Neural progenitor cell (in vitro differentiated cells): ENCODE data around the gene ACY1.

Experiments
- EZH2 ChIP-seq: fragments of 200-600 bp; sonication (generic); IDR thresholded peaks from 2 replicates; pipeline ENCODE4 v1.6.1; 2017; ENCODE audit warnings: antibody characterized with exemption, mild to moderate bottlenecking, moderate library complexity
- TF ChIP-seq, protein P1 (sequence below): fragments of 200-600 bp; sonication (generic); IDR thresholded peaks from 2 replicates; pipeline ENCODE4 v1.5.1; 2017; ENCODE audit warnings: antibody characterized with exemption, mild to moderate bottlenecking

DNA sequence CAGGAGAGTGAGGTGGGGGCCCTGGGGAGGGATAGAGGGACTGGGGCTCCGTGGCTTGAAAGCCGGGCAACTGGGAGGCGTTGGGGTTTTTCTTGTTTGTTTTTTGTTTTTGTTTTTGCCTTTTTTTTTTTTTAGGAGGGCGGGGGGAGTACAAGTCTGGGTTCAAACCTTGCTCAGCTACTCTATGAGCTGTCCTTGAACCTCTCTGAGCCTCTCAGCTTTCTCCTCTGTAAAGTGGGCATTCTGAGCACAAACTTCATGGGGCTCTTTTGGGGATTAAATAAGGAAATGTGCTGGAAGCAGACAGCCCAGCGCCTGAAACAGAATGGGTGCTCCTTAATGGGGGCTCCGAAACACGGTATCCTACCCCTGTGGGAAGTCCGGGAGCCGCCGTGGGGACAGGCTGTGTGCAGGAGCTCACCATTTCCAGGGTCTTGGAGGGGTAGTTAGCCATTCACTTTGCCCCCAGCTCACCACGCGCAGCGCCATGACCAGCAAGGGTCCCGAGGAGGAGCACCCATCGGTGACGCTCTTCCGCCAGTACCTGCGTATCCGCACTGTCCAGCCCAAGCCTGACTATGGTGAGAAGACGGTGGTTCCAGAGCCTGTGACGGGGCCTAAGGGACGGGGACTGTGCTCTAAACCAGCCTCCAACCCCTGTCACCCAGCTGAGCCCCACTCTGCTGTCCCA, 388 bp downstream of the ACY1 start:
- TF ChIP-seq, protein P1, sequence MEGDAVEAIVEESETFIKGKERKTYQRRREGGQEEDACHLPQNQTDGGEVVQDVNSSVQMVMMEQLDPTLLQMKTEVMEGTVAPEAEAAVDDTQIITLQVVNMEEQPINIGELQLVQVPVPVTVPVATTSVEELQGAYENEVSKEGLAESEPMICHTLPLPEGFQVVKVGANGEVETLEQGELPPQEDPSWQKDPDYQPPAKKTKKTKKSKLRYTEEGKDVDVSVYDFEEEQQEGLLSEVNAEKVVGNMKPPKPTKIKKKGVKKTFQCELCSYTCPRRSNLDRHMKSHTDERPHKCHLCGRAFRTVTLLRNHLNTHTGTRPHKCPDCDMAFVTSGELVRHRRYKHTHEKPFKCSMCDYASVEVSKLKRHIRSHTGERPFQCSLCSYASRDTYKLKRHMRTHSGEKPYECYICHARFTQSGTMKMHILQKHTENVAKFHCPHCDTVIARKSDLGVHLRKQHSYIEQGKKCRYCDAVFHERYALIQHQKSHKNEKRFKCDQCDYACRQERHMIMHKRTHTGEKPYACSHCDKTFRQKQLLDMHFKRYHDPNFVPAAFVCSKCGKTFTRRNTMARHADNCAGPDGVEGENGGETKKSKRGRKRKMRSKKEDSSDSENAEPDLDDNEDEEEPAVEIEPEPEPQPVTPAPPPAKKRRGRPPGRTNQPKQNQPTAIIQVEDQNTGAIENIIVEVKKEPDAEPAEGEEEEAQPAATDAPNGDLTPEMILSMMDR: no peak
- no peak for TF ChIP-seq EZH2
